Trophoblast cell (in vitro differentiated cells and primary cell): ENCODE results near the gene GRAP.
"Not testable (repeated sequence)": the region's sequence is repeated elsewhere in the genome, so short reads cannot be mapped to it uniquely, and the experiment has no call there.

Experiments used
- DNase-seq, 2 donors: peaks; one replicate each; pipeline ENCODE4 v3.0.0-alpha.2; 2016
- H2AFZ ChIP-seq: 2 replicates; pipeline ENCODE4 v1.6.1; 2013; ENCODE audit warnings: low read length, moderate library complexity, mild to moderate bottlenecking; ENCODE audit not compliant: insufficient read depth, poor library complexity
- H2AK5ac ChIP-seq: 2 replicates; pipeline ENCODE4 v1.6.1; 2013; ENCODE audit warnings: mild to moderate bottlenecking, low read length
- H2BK120ac ChIP-seq: 2 replicates; pipeline ENCODE4 v1.6.1; 2013; ENCODE audit warnings: low read length, mild to moderate bottlenecking, moderate library complexity; ENCODE audit not compliant: insufficient read depth, poor library complexity
- H2BK12ac ChIP-seq: 2 replicates; pipeline ENCODE4 v1.6.1; 2013; ENCODE audit warnings: mild to moderate bottlenecking, low read length, moderate library complexity
- H2BK5ac ChIP-seq: 2 replicates; pipeline ENCODE4 v1.6.1; 2013; ENCODE audit warnings: low read length, low read depth, moderate library complexity, mild to moderate bottlenecking; ENCODE audit not compliant: poor library complexity
- H3K14ac ChIP-seq: 2 replicates; pipeline ENCODE4 v1.6.1; 2013; ENCODE audit warnings: mild to moderate bottlenecking, low read length
- H3K18ac ChIP-seq: 2 replicates; pipeline ENCODE4 v1.6.1; 2013; ENCODE audit warnings: mild to moderate bottlenecking, low read length
- H3K23ac ChIP-seq: 2 replicates; pipeline ENCODE4 v1.6.1; 2013; ENCODE audit warnings: low read length
- H3K27ac ChIP-seq: 2 replicates; pipeline ENCODE4 v1.5.1; 2013; ENCODE audit warnings: low read depth, mild to moderate bottlenecking, inconsistent platforms, low read length, moderate library complexity
- H3K27me3 ChIP-seq: 2 replicates; pipeline ENCODE4 v1.6.1; 2013; ENCODE audit warnings: inconsistent platforms, mild to moderate bottlenecking, low read length, moderate library complexity; ENCODE audit not compliant: insufficient read depth
- H3K36me3 ChIP-seq, 2 experiments: 1 replicate in 1 of 2; 2 replicates in 1 of 2; pipeline ENCODE4 v1.6.1; 2013; ENCODE audit warnings: low read length in 2 of 2, mild to moderate bottlenecking in 2 of 2, moderate library complexity in 1 of 2; ENCODE audit not compliant: insufficient read depth in 2 of 2, control insufficient read depth in 1 of 2
- H3K4ac ChIP-seq: 2 replicates; pipeline ENCODE4 v1.6.1; 2013; ENCODE audit warnings: low read depth, mild to moderate bottlenecking, low read length, moderate library complexity
- H3K4me1 ChIP-seq, 2 experiments: 1 replicate in 1 of 2; 2 replicates in 1 of 2; pipeline ENCODE4 v1.6.1; 2013; ENCODE audit warnings: low read length in 2 of 2, mild to moderate bottlenecking in 2 of 2, moderate library complexity in 1 of 2; ENCODE audit not compliant: insufficient read depth in 2 of 2, control insufficient read depth in 1 of 2
- H3K4me2 ChIP-seq: 2 replicates; pipeline ENCODE4 v1.6.1; 2013; ENCODE audit warnings: inconsistent platforms, mild to moderate bottlenecking, low read length, moderate library complexity
- H3K4me3 ChIP-seq: 2 replicates; pipeline ENCODE4 v1.5.1; 2013; ENCODE audit warnings: mild to moderate bottlenecking, low read depth, low read length, inconsistent platforms
- H3K79me1 ChIP-seq: one replicate; pipeline ENCODE4 v1.6.1; 2013; ENCODE audit warnings: low read length
- H3K79me2 ChIP-seq: 2 replicates; pipeline ENCODE4 v1.6.1; 2013; ENCODE audit warnings: low read length, mild to moderate bottlenecking; ENCODE audit not compliant: control insufficient read depth, insufficient read depth, poor library complexity
- H3K9ac ChIP-seq: 2 replicates; pipeline ENCODE4 v1.6.1; 2013; ENCODE audit warnings: mild to moderate bottlenecking, low read length
- H3K9me3 ChIP-seq: 2 replicates; pipeline ENCODE4 v1.6.1; 2013; ENCODE audit warnings: low read depth, mild to moderate bottlenecking, control low read depth, inconsistent platforms, low read length; ENCODE audit not compliant: insufficient read depth
- H4K12ac ChIP-seq: 2 replicates; pipeline ENCODE4 v1.6.1; 2013; ENCODE audit warnings: low read depth, mild to moderate bottlenecking, low read length, moderate library complexity
- H4K8ac ChIP-seq: 2 replicates; pipeline ENCODE4 v1.6.1; 2013; ENCODE audit warnings: low read depth, mild to moderate bottlenecking, low read length, moderate library complexity
- H4K91ac ChIP-seq: one replicate; pipeline ENCODE4 v1.6.1; 2013; ENCODE audit warnings: low read depth, mild to moderate bottlenecking, low read length, moderate library complexity
- WGBS: extraction: QIAGEN DNeasy Blood & Tissue Kit; methylation state at CpG from one replicate; pipeline ENCODE4 v1.1.7; 2013; ENCODE audit warnings: missing lambda C conversion rate; ENCODE audit not compliant: insufficient read length, insufficient coverage; ENCODE audit errors: extremely low coverage; 5-methylcytosine and 5-hydroxymethylcytosine counted together

Gene GRAP

GRCh38 chr17:19055447-19055846 is 8.7 kb upstream of the GRAP start:
- not testable (repeated sequence) for H3K18ac ChIP-seq, H3K9ac ChIP-seq, H3K4ac ChIP-seq, H2AFZ ChIP-seq, H2BK5ac ChIP-seq, H3K4me3 ChIP-seq, H2AK5ac ChIP-seq, H4K91ac ChIP-seq, H4K12ac ChIP-seq, H3K9me3 ChIP-seq, H3K79me1 ChIP-seq, H3K4me1 ChIP-seq, H3K79me2 ChIP-seq, H3K14ac ChIP-seq, H3K36me3 ChIP-seq, DNase-seq, H3K23ac ChIP-seq, H3K27ac ChIP-seq, H2BK120ac ChIP-seq, H2BK12ac ChIP-seq, H3K27me3 ChIP-seq, H4K8ac ChIP-seq, H3K4me2 ChIP-seq
- no CpG with 5 or more reads among the region's 12 CpGs for WGBS

DNA sequence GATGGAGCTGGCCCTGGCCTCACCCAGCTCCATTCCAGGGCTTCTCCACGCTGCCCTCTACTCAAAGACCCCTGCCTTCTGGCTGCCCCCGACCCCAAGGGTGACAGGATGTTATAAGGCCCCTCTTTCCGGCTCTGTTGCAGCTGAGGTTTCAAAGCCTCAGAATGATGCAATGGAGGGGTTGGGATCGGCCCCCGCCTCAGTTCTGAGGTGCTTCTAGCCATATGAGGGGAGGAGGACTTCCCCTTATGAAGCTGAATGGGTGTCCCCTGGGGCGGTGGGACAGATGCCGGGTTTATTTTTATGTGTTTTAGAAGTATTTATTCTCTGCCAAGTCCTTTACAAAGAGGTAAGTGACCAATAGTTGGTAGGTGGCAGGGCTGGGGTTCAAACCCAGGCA is 2.1 kb upstream of the GRAP start:
- not testable (repeated sequence) for H3K4me3 ChIP-seq, H2BK12ac ChIP-seq, H3K14ac ChIP-seq, H4K8ac ChIP-seq, H3K9me3 ChIP-seq, H3K23ac ChIP-seq, H3K18ac ChIP-seq, H3K4ac ChIP-seq, H3K27ac ChIP-seq, H2AFZ ChIP-seq, H3K27me3 ChIP-seq, H4K91ac ChIP-seq, H3K79me1 ChIP-seq, H3K9ac ChIP-seq, H3K4me1 ChIP-seq, H3K79me2 ChIP-seq, H2BK5ac ChIP-seq, H2AK5ac ChIP-seq, H2BK120ac ChIP-seq, H4K12ac ChIP-seq, H3K4me2 ChIP-seq, H3K36me3 ChIP-seq, DNase-seq
- WGBS: no CpG with 5 or more reads among the region's 7 CpGs

- not testable (repeated sequence) for H3K23ac ChIP-seq, H2BK12ac ChIP-seq, H3K4me2 ChIP-seq, H2AFZ ChIP-seq, H2AK5ac ChIP-seq, H3K79me1 ChIP-seq, DNase-seq, H3K18ac ChIP-seq, H3K36me3 ChIP-seq, H3K27ac ChIP-seq, H3K4ac ChIP-seq, H3K4me1 ChIP-seq, H3K9ac ChIP-seq, H4K91ac ChIP-seq, H3K9me3 ChIP-seq, H2BK120ac ChIP-seq, H3K4me3 ChIP-seq, H3K79me2 ChIP-seq, H3K27me3 ChIP-seq, H4K8ac ChIP-seq, H2BK5ac ChIP-seq, H3K14ac ChIP-seq, H4K12ac ChIP-seq
- no CpG with 5 or more reads among the region's 7 CpGs for WGBS
Measured at GRCh38 chr17:19047510-19047909, 753 bp upstream of the GRAP start.

DNA sequence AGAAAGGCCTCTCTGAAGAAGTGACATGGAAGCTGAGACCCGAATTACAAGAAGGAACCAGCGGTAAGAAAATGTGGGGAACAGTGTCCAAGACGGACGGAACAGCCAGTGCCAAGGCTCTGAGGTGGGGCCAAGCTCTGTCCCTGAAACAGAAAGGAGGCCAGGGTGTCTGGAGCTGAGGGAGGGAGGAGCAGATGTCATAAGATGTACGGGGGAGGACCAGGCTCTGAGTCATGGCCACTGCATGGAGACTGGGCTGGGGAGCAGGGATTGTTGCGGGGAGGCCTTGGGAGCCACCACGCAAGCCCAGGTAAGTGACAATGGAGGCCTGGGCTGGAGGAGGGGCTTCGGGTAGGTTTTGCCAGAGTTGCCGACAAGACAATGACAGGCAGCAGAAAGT is 2.1 kb downstream of the GRAP start:
- H4K12ac ChIP-seq, H2AK5ac ChIP-seq, H3K4me2 ChIP-seq, H3K79me2 ChIP-seq, H3K23ac ChIP-seq, H2AFZ ChIP-seq, H4K91ac ChIP-seq, H4K8ac ChIP-seq, H3K9me3 ChIP-seq, H2BK12ac ChIP-seq, H3K4me1 ChIP-seq, H3K27me3 ChIP-seq, H3K9ac ChIP-seq, H3K4me3 ChIP-seq, H3K79me1 ChIP-seq, H3K36me3 ChIP-seq, H2BK5ac ChIP-seq, H3K18ac ChIP-seq, H3K4ac ChIP-seq, DNase-seq, H3K27ac ChIP-seq, H3K14ac ChIP-seq, H2BK120ac ChIP-seq: not testable (repeated sequence)
- WGBS: no CpG with 5 or more reads among the region's 9 CpGs
